Measurements from ENCODE around the gene TRABD2B. TPM values are rescaled to one million over a fixed set of nuclear protein-coding genes. Genes with fewer than 3 reads are reported as not detected.

Gene TRABD2B
- total RNA-seq, 1 donor from 2014 or later: not detected

DNA sequence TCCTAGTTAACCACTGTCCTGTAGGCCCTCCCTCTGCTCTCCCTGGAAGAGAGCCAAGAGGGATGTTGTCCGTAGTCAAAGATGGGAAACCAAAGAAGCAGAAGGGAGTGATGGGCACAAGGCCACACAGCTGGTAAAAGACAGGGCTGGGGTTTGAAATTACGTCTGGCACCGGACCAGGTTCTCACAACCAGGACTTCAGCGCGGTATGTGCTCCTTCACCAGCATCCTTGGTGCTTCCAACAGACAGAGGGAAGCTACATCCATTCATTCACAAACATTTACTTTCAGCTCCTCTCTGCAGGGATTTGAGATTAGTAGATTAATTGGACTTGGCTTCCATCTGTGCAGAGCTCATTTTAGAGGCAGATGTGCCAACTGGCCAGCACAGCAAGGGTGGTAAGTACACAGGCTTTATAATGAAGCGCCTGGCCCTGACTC is 191.2 kb downstream of the TRABD2B start:
- Mint-ChIP-seq H3K9me3 (ENCODE audit: unreplicated experiment) (no peaks in the 10 kb centered on the region), H3K27ac (ENCODE audit: unreplicated experiment) (no peak overlapping the region), H3K4me3 (ENCODE audit: unreplicated experiment) (no peak overlapping the region), H3K4me1 (ENCODE audit: unreplicated experiment) (peaks cover 27% of the 10 kb centered on the region), H3K27me3 (ENCODE audit: unreplicated experiment) (no peaks in the 10 kb centered on the region), H3K36me3 (ENCODE audit: unreplicated experiment) (no peaks in the 10 kb centered on the region)
- no peak for DNase-seq (ENCODE audit: extremely low spot score, unreplicated experiment)
- TF ChIP-seq, protein P1, sequence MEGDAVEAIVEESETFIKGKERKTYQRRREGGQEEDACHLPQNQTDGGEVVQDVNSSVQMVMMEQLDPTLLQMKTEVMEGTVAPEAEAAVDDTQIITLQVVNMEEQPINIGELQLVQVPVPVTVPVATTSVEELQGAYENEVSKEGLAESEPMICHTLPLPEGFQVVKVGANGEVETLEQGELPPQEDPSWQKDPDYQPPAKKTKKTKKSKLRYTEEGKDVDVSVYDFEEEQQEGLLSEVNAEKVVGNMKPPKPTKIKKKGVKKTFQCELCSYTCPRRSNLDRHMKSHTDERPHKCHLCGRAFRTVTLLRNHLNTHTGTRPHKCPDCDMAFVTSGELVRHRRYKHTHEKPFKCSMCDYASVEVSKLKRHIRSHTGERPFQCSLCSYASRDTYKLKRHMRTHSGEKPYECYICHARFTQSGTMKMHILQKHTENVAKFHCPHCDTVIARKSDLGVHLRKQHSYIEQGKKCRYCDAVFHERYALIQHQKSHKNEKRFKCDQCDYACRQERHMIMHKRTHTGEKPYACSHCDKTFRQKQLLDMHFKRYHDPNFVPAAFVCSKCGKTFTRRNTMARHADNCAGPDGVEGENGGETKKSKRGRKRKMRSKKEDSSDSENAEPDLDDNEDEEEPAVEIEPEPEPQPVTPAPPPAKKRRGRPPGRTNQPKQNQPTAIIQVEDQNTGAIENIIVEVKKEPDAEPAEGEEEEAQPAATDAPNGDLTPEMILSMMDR (IDR thresholded peaks at IDR 0.05): no peak

DNA sequence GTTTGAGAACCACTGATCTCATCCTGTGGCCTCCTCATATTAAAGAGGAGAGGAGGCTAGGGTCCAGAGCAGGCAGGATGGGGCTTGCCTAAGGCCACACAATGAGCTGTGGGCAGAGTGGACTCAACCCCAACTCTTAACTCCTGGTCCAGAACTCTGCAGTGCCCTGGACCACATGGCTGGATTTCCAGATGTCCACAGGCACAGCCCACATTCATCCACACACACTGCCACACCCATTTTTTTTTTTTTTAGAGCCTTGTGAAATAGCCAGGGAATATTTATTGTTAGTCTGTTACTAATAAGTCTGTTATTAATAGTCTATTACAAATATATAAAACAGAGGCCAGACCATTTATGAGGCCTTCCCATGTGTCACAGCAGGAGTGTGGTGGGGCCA is 192.2 kb downstream of the TRABD2B start:
- H3K27me3 Mint-ChIP-seq (ENCODE audit: unreplicated experiment): no peaks in the 10 kb centered on the region
- no peaks in the 10 kb centered on the region for H3K9me3 Mint-ChIP-seq (ENCODE audit: unreplicated experiment)
- DNase-seq (ENCODE audit: extremely low spot score, unreplicated experiment): no peak
- no peak overlapping the region for H3K4me3 Mint-ChIP-seq (ENCODE audit: unreplicated experiment)
- TF ChIP-seq, protein P1 (IDR thresholded peaks at IDR 0.05): no peak
- peaks cover 18% of the 10 kb centered on the region for H3K4me1 Mint-ChIP-seq (ENCODE audit: unreplicated experiment)
- no peak overlapping the region for H3K27ac Mint-ChIP-seq (ENCODE audit: unreplicated experiment)
- H3K36me3 Mint-ChIP-seq (ENCODE audit: unreplicated experiment): no peaks in the 10 kb centered on the region

DNA sequence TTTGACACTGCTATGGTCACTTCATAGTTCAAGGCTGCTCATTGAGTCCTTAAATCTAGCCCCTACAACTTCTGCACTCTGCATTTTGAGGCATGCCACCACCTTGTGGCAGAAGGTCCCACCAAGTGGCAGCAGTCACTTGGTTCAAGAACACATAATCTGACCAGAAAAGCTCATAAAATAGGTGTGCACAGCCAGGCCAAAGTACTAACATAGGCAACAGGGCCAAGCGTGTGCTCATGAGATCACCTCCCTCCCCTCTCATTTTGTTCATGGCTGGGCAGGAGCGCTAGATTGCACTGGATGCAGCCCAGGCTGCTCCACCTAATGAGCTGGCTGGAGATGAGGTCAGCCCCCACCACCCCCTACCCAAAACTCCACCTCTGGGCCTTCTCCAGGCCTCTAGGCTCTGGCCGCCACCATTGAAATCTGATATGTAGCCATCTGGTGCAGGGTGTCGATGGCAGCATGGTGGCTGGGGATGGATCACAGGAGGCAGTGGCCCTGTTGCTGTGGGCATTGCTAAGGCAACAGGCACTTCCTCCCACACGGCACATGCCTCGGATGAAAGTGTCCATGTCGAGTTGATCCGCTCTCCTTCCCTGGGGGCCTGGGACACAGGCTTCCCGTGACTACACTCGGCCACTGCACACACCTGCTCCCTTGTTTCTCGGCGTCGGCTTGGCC is 193.2 kb downstream of the TRABD2B start:
- no peak overlapping the region for H3K4me3 Mint-ChIP-seq (ENCODE audit: unreplicated experiment)
- TF ChIP-seq, protein P1 (IDR thresholded peaks at IDR 0.05): no peak
- H3K36me3 Mint-ChIP-seq (ENCODE audit: unreplicated experiment): no peaks in the 10 kb centered on the region
- no peaks in the 10 kb centered on the region for H3K27me3 Mint-ChIP-seq (ENCODE audit: unreplicated experiment)
- peaks cover 8% of the 10 kb centered on the region for H3K4me1 Mint-ChIP-seq (ENCODE audit: unreplicated experiment)
- DNase-seq (ENCODE audit: extremely low spot score, unreplicated experiment): no peak
- no peaks in the 10 kb centered on the region for H3K9me3 Mint-ChIP-seq (ENCODE audit: unreplicated experiment)
- no peak overlapping the region for H3K27ac Mint-ChIP-seq (ENCODE audit: unreplicated experiment)

DNA sequence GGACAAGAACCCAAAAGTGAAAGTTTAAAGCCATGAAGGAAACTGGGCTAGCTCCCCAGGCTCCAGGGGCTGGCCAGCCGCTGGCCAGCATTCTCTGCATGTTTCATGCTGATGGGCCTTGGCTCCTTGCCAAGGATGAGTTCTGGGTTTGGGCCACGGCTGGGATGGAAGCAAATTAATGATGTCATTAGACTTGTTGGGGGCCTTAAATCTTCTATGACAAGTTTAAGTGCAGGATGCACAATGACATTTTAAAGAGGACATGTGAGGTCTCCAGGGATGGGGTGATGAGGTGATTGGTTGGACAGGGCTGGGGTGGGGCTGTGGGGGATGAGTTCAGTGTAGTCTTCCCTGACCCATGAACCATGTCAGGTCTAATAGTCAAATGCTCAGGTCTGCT is 199.6 kb downstream of the TRABD2B start:
- Mint-ChIP-seq H3K27ac (ENCODE audit: unreplicated experiment) (no peak overlapping the region), H3K27me3 (ENCODE audit: unreplicated experiment) (peaks cover 4% of the 10 kb centered on the region), H3K36me3 (ENCODE audit: unreplicated experiment) (no peaks in the 10 kb centered on the region), H3K4me3 (ENCODE audit: unreplicated experiment) (no peak overlapping the region), H3K4me1 (ENCODE audit: unreplicated experiment) (no peaks in the 10 kb centered on the region), H3K9me3 (ENCODE audit: unreplicated experiment) (no peaks in the 10 kb centered on the region)
- TF ChIP-seq, protein P1 (IDR thresholded peaks at IDR 0.05): no peak
- no peak for DNase-seq (ENCODE audit: extremely low spot score, unreplicated experiment)

DNA sequence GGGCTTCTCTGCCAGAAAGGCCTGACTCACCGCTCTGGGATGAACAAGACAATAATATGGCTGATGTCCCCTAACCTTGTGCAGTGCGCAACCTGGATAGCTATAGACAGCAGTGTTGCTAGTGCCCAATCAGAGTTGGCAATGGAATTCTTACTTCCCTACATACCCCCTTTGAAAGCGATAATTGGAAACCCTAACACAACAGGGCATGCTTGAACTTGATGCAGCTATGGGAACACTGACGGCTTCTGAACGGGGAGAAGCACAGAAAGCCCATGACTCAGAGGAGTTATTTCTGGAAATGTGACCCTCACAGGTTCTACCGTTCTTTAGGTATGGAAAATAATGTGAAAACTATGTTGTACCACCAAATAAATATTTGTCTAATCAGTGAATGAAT is 200.6 kb downstream of the TRABD2B start:
- Mint-ChIP-seq H3K36me3 (ENCODE audit: unreplicated experiment) (no peaks in the 10 kb centered on the region), H3K9me3 (ENCODE audit: unreplicated experiment) (no peaks in the 10 kb centered on the region), H3K4me1 (ENCODE audit: unreplicated experiment) (no peaks in the 10 kb centered on the region), H3K27me3 (ENCODE audit: unreplicated experiment) (peaks cover 6% of the 10 kb centered on the region), H3K27ac (ENCODE audit: unreplicated experiment) (no peak overlapping the region), H3K4me3 (ENCODE audit: unreplicated experiment) (no peak overlapping the region)
- TF ChIP-seq, protein P1 (IDR thresholded peaks at IDR 0.05): no peak
- DNase-seq (ENCODE audit: extremely low spot score, unreplicated experiment): no peak

All from osteocyte (in vitro differentiated cells).